RKO (cell line): ENCODE measurements around the gene USP40.

Experiments used
- DNase-seq: peaks from one replicate; pipeline ENCODE4 v3.0.0-alpha.2; 2016; ENCODE audit warnings: low spot score

Gene USP40

GRCh38 chr2:233497692-233498091 lies 68.9 kb downstream of the USP40 start:
- no peak for DNase-seq

GRCh38 chr2:233495503-233496496 lies 70.8 kb downstream of the USP40 start:
- DNase-seq, result no peak

GRCh38 chr2:233492751-233493150 lies 73.8 kb downstream of the USP40 start:
- no peak for DNase-seq

GRCh38 chr2:233492078-233492477 lies 74.5 kb downstream of the USP40 start:
- no peak for DNase-seq

GRCh38 chr2:233491326-233491725 lies 75.3 kb downstream of the USP40 start:
- DNase-seq, result no peak

- DNase-seq, result no peak
Observed at GRCh38 chr2:233490831-233491230, 75.8 kb downstream of the USP40 start.

- no peak for DNase-seq
Observed at GRCh38 chr2:233489666-233490065, 76.9 kb downstream of the USP40 start.

- no peak for DNase-seq
Observed at GRCh38 chr2:233489143-233489542, 77.4 kb downstream of the USP40 start.

GRCh38 chr2:233487748-233488345 lies 78.7 kb downstream of the USP40 start:
- no peak for DNase-seq

- no peak for DNase-seq
Observed at GRCh38 chr2:233486778-233487552, 79.6 kb downstream of the USP40 start.

- no peak for DNase-seq
Observed at GRCh38 chr2:233486357-233486756, 80.2 kb downstream of the USP40 start.

GRCh38 chr2:233485726-233486125 lies 80.9 kb downstream of the USP40 start:
- no peak for DNase-seq

GRCh38 chr2:233482616-233483015 lies 84.0 kb downstream of the USP40 start:
- DNase-seq, result no peak

GRCh38 chr2:233481368-233482142 lies 85.0 kb downstream of the USP40 start:
- no peak for DNase-seq

GRCh38 chr2:233480490-233481202 lies 85.9 kb downstream of the USP40 start:
- no peak for DNase-seq

- DNase-seq, result no peak
Observed at GRCh38 chr2:233479616-233480489, 86.7 kb downstream of the USP40 start.

GRCh38 chr2:233477548-233478433 lies 88.8 kb downstream of the USP40 start:
- no peak for DNase-seq

GRCh38 chr2:233476651-233477547 lies 89.7 kb downstream of the USP40 start:
- no peak for DNase-seq
